NCI-H2196 (cell line): Measurements from ENCODE around the gene ST3GAL4.
"Not testable (repeated sequence)": the region's sequence is repeated elsewhere in the genome, so short reads cannot be mapped to it uniquely, and the experiment has no call there.

ENCODE experiments used
- DNase-seq: peaks from one replicate; lab custom pipeline; 2025; ENCODE audit not compliant: unreplicated experiment; lab: John Stamatoyannopoulos, UW

ST3GAL4 gene

DNA sequence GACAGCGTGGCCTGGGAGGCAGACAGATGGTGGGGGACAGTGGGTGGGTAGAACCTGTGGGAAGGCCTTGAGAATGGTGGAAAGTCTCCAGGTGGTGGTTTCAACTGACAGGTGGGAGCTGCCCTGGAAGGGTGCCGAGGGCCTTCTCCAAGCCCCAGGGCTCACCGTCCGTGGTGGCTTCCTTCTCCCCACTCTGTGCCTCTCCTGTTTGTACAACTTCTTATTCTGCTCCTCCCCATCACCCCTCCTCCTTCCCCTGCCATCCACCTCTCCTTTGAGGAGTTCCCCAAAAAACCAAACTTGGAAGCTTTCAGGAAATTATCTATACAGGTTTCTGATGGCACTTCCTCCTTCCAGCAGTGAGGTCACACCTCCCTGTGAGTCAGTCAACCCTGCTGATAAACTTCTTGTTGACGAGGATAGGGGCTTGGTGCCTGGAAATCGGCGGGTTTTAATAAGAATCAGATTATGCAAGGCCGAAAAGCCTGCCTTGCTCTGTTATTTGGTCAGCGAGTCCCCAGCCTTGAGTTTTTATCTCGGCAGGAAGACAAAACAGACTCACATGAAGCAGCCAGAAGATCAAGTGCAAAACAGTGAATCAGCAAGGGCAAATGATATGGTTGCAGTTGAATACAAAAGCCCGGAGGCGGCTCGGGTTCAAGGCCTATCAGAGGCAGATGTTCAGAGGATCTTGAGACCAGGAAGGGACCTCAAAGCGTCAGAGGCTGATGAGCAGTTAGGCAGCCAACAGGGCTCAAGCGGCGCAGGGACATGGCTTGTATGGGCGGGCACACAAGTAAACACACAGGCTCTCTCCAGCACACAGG is 9.5 kb upstream of the ST3GAL4 start:
- peak; percentile 58 for DNase-seq

GRCh38 chr11:126346586-126346940 is 8.9 kb upstream of the ST3GAL4 start:
- no peak for DNase-seq

GRCh38 chr11:126346946-126347345 is 8.5 kb upstream of the ST3GAL4 start:
- DNase-seq, result not testable (repeated sequence)

- no peak for DNase-seq
Observed at GRCh38 chr11:126347751-126348668, 7.5 kb upstream of the ST3GAL4 start.

DNA sequence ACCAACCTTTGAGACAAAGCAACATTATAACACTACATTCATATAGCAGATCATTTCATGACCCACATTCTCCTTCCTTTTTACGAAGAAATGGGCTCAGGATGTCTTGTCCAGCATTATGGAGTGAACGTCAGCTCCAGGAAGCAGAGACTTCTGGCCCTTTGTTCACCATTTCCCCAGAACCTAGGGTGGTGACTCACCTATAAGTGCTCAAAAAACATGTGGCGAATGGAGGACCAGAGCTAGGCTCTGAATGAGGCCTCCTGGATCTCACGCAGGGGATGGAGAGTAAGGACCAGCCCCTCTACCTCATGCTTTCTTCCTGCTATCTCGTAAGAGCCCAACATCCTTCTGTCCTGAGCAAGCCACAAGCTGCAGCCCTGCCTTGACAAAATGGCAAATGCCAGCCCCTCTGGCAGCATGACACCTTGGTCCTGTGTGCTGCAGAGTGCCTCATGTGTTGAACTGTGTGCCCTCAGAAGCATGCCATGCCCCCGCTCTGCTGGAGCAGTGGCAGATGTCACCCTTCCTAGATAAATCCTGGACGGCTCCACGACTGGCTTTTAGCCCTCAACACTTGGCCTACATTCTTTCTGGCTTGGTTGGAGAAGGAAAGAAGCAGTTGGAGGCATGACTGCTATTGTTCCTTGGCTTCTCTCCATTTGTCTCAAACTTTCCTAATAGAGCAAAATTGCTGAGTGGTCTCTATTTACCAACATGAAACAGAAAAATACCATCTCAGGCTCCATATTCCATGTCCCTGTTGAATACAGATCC is 6.5 kb upstream of the ST3GAL4 start:
- DNase-seq, result no peak

GRCh38 chr11:126350836-126351235 is 4.7 kb upstream of the ST3GAL4 start:
- DNase-seq, result no peak

- DNase-seq, result no peak
Observed at GRCh38 chr11:126352163-126352562, 3.3 kb upstream of the ST3GAL4 start.

GRCh38 chr11:126352934-126353801 is 2.3 kb upstream of the ST3GAL4 start:
- no peak for DNase-seq

GRCh38 chr11:126354631-126355323 is 709 bp upstream of the ST3GAL4 start:
- DNase-seq, result no peak

DNA sequence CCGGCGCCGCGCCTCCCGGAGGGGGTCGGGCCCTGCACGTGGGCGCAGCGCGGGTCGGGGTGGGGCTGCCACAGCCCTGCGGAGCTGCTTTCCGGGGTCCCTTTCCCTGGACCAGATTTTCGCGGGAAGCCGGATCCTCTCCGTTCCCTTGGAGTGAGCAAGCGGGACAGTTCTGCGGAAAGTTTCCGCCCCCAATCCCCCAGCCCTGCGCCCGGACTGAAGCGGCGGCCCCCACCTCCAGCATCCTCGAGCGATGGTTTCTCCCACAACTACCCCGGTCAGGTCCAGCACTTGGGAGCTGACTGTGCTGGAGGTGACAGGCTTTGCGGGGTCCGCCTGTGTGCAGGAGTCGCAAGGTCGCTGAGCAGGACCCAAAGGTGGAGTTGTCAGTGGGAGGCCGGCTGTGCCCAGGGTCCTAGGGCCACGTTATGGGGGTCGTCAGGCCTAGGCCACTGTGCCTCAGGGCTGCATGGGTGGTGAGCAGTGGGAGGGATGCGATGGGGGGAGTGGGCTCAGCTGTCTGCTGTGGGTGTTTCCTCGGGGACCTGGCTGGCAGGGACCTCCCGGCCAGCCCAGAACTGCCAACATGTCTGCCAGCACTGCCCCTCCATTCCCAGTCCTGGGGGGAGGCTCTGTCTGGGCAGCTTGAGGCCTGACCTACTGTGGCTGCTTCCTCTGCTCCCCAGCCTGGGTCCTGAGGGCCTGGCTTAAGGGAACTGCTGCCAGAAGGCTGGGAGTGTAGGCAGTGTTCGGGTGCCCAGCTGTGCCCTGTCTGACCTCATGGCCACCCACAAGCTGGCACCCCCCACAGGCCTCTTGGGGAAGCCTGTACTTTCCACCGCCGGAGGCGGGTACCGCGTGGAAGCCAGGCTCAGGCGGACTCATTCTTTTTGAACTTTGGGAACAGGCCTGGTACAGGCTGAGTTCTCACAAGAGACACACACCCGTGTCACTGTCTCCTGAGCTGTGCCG is 726 bp downstream of the ST3GAL4 start:
- DNase-seq, result no peak

DNA sequence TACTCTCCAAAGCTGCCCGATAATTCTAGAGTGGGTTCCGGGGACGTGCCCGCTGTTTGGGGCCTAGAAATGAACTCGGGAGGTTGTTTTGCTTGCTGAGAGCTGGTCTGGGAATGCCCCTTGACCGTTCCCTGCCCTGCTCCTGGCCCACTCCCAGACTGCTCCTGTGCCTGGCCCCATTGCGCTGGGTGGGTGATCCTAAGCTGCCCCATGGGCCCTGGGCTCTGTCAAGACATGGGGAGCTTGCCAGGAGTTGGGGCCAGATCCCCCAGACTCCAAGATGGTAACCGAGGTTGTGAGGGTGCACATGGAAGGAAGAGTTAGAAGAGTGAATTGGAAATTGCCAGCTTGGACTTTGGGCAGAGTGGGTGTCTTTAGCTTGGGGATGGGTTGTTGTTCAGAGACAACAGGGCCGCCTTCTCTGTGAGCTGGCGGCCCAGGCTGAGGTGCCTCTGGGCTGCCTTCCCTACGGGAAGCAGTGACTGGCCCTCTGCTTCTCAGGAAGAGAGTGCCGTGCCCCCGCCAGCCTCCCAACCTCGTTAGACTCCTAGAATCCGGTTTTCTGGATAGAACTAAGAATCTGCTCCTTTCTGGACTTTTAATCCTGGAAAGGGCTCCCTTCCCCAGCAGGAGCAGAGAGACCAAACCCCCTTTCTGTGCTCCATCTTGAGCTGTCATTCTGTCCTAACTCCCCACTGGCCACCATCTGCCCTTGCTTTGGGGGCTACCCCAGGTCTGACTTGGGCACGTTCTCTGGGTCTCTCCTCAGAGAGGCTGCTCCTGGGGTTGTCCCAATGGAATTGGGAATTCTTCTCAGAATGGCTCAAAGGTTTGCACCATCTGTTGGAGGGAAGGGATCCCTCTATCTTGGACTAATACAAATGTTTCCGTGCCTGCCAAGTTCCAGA is 1.8 kb downstream of the ST3GAL4 start:
- DNase-seq, result no peak

DNA sequence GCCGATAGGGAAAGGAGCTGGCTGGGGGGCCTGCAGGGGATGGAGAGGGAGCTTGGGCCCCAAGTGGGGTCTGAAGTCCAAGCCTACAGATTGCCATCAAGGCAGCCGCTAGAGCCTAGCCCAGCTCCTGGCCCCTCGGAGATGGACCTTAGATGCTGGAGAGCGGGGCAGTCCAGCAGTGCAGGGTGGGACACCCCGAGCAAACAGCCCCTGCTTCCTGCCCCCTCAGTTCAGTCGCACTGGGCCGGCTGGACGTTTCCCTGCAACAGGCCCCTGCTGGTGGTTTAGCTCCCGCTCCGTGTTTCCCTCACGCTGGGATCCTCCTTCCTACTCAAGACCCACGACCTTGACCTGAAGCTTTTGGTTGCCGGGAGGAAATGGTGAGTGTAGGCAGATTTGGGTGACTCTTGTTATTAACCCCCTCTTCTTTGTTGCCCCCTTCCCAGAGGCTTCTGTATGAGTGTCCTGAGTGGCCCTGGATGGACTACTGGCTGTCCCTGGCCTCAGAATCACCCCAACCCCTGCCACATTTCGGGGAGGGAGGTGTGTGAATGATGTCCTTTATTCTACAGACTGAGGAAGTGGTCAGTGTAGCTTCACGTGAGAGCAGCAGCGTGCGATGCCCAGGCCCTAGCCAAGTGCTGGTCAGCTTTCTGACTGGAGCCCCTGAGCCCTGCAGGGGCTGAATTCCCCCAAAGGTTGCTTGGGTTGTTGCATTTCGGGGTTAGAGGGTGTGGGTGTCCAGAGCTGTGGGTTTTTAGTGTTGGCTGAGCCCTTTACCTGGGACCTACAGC is 2.7 kb downstream of the ST3GAL4 start:
- DNase-seq, result no peak

GRCh38 chr11:126358763-126359160 is 3.3 kb downstream of the ST3GAL4 start:
- no peak for DNase-seq

- DNase-seq, result peak; percentile 80
Observed at GRCh38 chr11:126359431-126360048, 4.1 kb downstream of the ST3GAL4 start.

- no peak for DNase-seq
Observed at GRCh38 chr11:126360049-126360446, 4.6 kb downstream of the ST3GAL4 start.

GRCh38 chr11:126361400-126361799 is 5.9 kb downstream of the ST3GAL4 start:
- DNase-seq, result no peak
